ENCODE data around the gene CAV3. TPM values are rescaled to one million over a fixed set of nuclear protein-coding genes. Genes with fewer than 3 reads are reported as not detected.
A peak's percentile ranks its signal among the peaks of the same experiment; 100 is the strongest.
"Not testable (repeated sequence)": the region's sequence is repeated elsewhere in the genome, so short reads cannot be mapped to it uniquely, and the experiment has no call there.

Gene CAV3
- polyA plus RNA-seq, 1 experiment = not detected

DNA sequence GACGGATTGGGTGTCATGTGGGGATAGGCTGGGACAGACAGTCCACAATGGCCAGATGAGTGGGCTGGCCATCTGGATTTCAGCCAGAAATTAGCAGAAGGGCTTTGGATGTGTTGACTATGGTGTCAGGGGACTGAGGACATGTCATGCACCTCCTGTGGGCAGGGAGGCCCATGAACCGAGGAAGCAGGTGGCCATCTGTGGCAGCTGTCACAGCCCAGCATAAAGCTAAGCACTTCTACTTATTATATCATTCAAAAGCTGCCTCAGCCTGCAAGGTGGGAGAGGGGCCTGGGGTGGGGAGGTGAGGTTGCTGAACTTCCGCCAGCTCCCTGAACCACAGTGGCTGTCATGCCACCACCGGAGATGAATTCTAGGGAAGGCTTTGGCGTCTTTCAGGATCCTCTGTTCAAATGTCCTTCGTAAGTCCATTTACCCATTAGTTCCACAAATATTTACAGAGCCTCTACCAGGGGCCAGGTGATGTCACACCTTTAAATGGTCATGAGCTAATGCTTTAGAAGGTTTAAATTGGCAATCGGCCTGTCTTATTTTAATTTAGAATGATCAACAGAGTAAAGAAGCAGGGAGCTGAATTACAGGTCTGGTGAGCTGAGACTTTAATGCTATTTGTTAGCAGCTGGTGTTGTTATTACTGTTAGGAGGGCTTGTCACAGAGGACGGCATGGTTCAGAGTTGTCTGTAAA, 23.6 kb upstream of the CAV3 start:
- Histone ChIP-seq H3K9me3 (ENCODE audit: control insufficient read depth, insufficient read depth, low read length) (peaks cover 13% of the 10 kb centered on the region), H3K4me3 (ENCODE audit: low read depth, low read length) (no peak overlapping the region), H3K27ac (ENCODE audit: low read depth, low read length) (no peak overlapping the region), H3K27me3 (ENCODE audit: control insufficient read depth, insufficient read depth, low read length) (peaks cover 2% of the 10 kb centered on the region)
- DNase-seq (ENCODE audit: low read depth, low spot score) = no peak
- TF ChIP-seq CTCF (IDR thresholded peaks at IDR 0.05; ENCODE audit: low read depth, low read length) = no peak
- CTCF ChIA-PET = no interaction called here
- POLR2A ChIA-PET = no interaction called here

DNA sequence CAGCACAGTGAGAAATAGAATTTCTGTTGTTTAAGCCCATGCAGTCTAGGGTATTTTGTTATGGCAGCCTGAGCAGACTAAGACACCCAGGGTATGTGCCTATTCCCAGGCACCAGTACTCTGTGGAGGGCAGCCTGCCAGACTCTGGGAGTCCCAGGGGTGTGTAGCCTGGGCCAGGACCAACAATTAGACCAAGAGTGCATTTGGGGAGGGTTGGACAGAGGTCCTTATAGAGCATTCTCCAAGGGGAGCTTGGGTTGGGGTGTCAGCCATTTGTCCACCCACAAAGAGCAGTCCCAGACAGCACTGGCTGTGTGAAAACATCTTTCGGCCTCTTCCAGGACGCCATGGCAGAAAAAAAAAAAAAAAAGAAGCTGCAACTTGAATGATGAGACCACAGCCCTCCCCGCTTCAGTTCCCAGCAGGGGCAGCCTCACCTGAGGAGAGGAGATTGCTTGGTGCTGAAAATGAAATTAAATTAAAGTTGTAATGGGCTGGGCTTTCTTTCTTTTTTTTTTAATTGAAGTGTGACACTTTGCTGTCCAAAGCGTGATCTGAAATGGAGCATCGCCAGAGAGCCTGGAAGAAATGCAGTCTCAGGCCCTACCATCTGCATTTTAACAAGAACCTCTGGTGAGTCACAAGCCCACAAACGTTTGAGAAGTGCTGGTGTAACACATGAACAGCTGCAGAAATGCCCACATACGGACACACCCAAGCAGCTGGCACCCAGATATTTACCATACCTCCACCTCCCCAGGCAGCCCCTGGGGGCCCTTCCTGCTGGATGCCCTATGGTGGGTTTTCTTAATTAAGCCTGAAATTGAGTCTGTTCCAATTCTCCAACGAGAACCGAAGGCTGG, 21.3 kb upstream of the CAV3 start:
- Histone ChIP-seq H3K27me3 (ENCODE audit: control insufficient read depth, insufficient read depth, low read length) (peaks cover 2% of the 10 kb centered on the region), H3K9me3 (ENCODE audit: control insufficient read depth, insufficient read depth, low read length) (no peaks in the 10 kb centered on the region), H3K4me3 (ENCODE audit: low read depth, low read length) (no peak overlapping the region), H3K27ac (ENCODE audit: low read depth, low read length) (no peak overlapping the region)
- POLR2A ChIA-PET = no interaction called here
- DNase-seq (ENCODE audit: low read depth, low spot score) = no peak
- TF ChIP-seq CTCF (IDR thresholded peaks at IDR 0.05; ENCODE audit: low read depth, low read length) = no peak
- CTCF ChIA-PET = interaction anchor here (0.6 to 2.0 kb wide), 2 partner anchors 57 to 73 kb away, joined by 3 to 10 read pairs; partner anchors contain the start of gene OXTR

- Histone ChIP-seq H3K4me3 (ENCODE audit: low read depth, low read length) (no peak overlapping the region), H3K27ac (ENCODE audit: low read depth, low read length) (no peak overlapping the region), H3K27me3 (ENCODE audit: control insufficient read depth, insufficient read depth, low read length) (peaks cover 2% of the 10 kb centered on the region), H3K9me3 (ENCODE audit: control insufficient read depth, insufficient read depth, low read length) (no peaks in the 10 kb centered on the region)
- CTCF ChIA-PET = interaction anchor here (0.6 to 2.0 kb wide), 2 partner anchors 57 to 73 kb away, joined by 3 to 10 read pairs; partner anchors contain the start of gene OXTR
- no peak for DNase-seq (ENCODE audit: low read depth, low spot score)
- no peak for TF ChIP-seq CTCF (IDR thresholded peaks at IDR 0.05; ENCODE audit: low read depth, low read length)
- POLR2A ChIA-PET = no interaction called here
Observed at GRCh38 chr3:8712908-8713255, 20.7 kb upstream of the CAV3 start.

DNA sequence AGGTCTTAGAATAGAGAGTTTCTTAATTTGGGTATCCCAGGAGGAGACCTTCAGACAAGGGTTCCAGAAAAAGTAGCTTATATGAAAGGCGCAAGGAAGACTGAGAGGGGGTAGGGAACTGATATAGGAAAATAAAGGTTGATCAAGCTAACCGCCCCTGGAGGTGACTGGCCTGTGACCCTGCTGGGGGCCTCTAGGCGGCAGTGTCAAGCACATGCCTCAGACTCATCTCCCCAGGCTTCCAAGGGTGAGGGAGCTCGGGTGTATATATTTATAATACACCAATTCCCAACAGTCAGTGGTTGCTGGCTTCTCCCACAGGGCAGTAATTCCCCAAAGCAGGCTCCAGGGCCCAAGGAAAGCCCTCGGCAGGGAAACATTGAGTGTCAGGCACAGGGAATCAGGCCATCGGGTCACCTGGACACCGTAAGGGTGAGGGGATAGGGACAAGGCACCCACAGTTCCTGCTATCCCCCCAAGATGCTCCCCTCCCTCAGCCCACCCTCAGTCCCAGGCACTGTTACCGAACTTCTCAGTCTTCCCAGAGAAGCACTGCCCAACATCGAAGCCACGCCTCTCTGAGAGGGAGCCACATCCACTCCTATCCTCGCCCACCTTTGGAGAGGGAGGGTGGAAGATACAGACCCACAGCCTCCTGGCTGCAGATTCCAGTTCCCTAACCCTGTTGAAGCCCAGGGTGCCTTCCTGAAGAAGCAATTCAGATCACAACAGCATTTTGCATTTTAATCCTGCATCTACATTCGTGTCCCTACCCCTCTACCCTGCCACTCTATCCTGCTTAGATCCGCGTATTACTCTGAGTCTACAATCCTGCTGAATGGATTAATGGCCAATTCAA, 19.5 kb upstream of the CAV3 start:
- POLR2A ChIA-PET = no interaction called here
- Histone ChIP-seq H3K4me3 (ENCODE audit: low read depth, low read length) (no peak overlapping the region), H3K27ac (ENCODE audit: low read depth, low read length) (no peak overlapping the region), H3K27me3 (ENCODE audit: control insufficient read depth, insufficient read depth, low read length) (no peaks in the 10 kb centered on the region), H3K9me3 (ENCODE audit: control insufficient read depth, insufficient read depth, low read length) (no peaks in the 10 kb centered on the region)
- DNase-seq (ENCODE audit: low read depth, low spot score) = no peak
- CTCF ChIA-PET = interaction anchor here (1.1 to 2.0 kb wide), 2 partner anchors 26 to 55 kb away, joined by 5 to 10 read pairs; partner anchors contain the start of gene OXTR
- TF ChIP-seq CTCF (IDR thresholded peaks at IDR 0.05; ENCODE audit: low read depth, low read length) = peak; percentile 53

- H3K9me3 ChIP-seq (ENCODE audit: control insufficient read depth, insufficient read depth, low read length); DNase-seq (ENCODE audit: low read depth, low spot score); H3K27ac ChIP-seq (ENCODE audit: low read depth, low read length); POLR2A ChIA-PET; H3K27me3 ChIP-seq (ENCODE audit: control insufficient read depth, insufficient read depth, low read length); H3K4me3 ChIP-seq (ENCODE audit: low read depth, low read length); CTCF ChIA-PET: not testable (repeated sequence)
Observed at GRCh38 chr3:8715757-8716156, 17.8 kb upstream of the CAV3 start.

All from AG04450 (cell line).